HCT116 (cell line): ENCODE data around the gene IBSP. TPM values are rescaled to one million over a fixed set of nuclear protein-coding genes. Genes with fewer than 3 reads are reported as not detected.

ENCODE experiments used
- ATAC-seq: fragments of 200-7000 bp; cut with Tn5 transposase; 2 replicates; pipeline ENCODE4 v1.9.1; 2020; ENCODE audit warnings: mild to moderate bottlenecking, moderate library complexity
- BruUV-seq: library from RNA; stranded (reverse); fragments of 400-500 nt; replicated peaks from 2 replicates; lab custom pipeline; 2021; lab: Mats Ljungman, UMichigan
- CTCF ChIA-PET: fragments of 300-600 bp; sonication (Branson Sonifier 250); formaldehyde crosslinking; loops from one replicate; lab custom pipeline; 2021; ENCODE audit warnings: antibody characterized with exemption; lab: Charles Lee
- POLR2A ChIA-PET: fragments of 300-600, 350-600 bp; sonication (Branson Sonifier 250); formaldehyde crosslinking; loops from one replicate; lab custom pipeline; 2021; ENCODE audit warnings: antibody characterized with exemption; lab: Charles Lee
- RAD21 ChIA-PET, 2 experiments: fragments of 300-600 bp; sonication (Branson Sonifier 250); formaldehyde crosslinking; loops; one replicate each; lab custom pipeline; 2023; ENCODE audit warnings: low total read pairs in 2 of 2; ENCODE audit not compliant: uncharacterized antibody in 2 of 2, unreplicated experiment in 2 of 2, low non-redundant PET in 1 of 2; lab: Charles Lee
- DNase-seq: peaks from one replicate; pipeline ENCODE4 v3.0.0-alpha.2; 2010; ENCODE audit warnings: low read depth, low spot score
- H2AFZ ChIP-seq: fragments of 200-600 bp; shearing (Covaris generic), sonication (generic); 2 replicates; pipeline ENCODE4 v1.6.1; 2017; ENCODE audit warnings: low read depth, mixed run types, mixed read lengths, antibody characterized with exemption, low read length; ENCODE audit not compliant: poor library complexity, severe bottlenecking
- H3K27ac ChIP-seq: 2 replicates; pipeline ENCODE4 v1.5.1; 2012; ENCODE audit warnings: low read depth, low read length
- H3K27me3 ChIP-seq: fragments of 200-600 bp; sonication (generic); 2 replicates; pipeline ENCODE4 v1.6.1; 2016; ENCODE audit warnings: mixed run types, low read length, mixed read lengths; ENCODE audit not compliant: insufficient read depth
- H3K36me3 ChIP-seq, 2 experiments: fragments of 200-500 bp in 1 of 2; fragments of 200-600 bp in 1 of 2; sonication (Bioruptor generic) in 1 of 2; sonication (generic) in 1 of 2; 2 replicates each; pipeline versions ENCODE4 v1.5.1 to v1.6.1; 2014 to 2016; ENCODE audit warnings: low read length in 2 of 2, inconsistent platforms in 1 of 2, mixed read lengths in 1 of 2, mixed run types in 1 of 2; ENCODE audit not compliant: insufficient read depth in 2 of 2, control insufficient read depth in 1 of 2
- H3K4me1 ChIP-seq, 2 experiments: fragments of 200-600 bp in 1 of 2; sonication (generic) in 1 of 2; 2 replicates each; pipeline versions ENCODE4 v1.5.1 to v1.6.1; 2012 to 2017; ENCODE audit warnings: low read length in 2 of 2, inconsistent platforms in 1 of 2, mild to moderate bottlenecking in 1 of 2, mixed read lengths in 1 of 2, mixed run types in 1 of 2, moderate library complexity in 1 of 2; ENCODE audit not compliant: insufficient read depth in 2 of 2, control insufficient read depth in 1 of 2
- H3K4me2 ChIP-seq: fragments of 200-600 bp; sonication (generic); 2 replicates; pipeline ENCODE4 v1.6.1; 2017; ENCODE audit warnings: mixed run types, low read length, mixed read lengths
- H3K4me3 ChIP-seq, 2 experiments: fragments of 200-600 bp in 1 of 2; sonication (generic) in 1 of 2; replicated peaks in 1 of 2; 2 replicates each; pipeline ENCODE4 v1.5.1; 2011 to 2016; ENCODE audit warnings: low read length in 2 of 2, control low read depth in 1 of 2, low read depth in 1 of 2, mild to moderate bottlenecking in 1 of 2, mixed read lengths in 1 of 2, mixed run types in 1 of 2
- H3K79me2 ChIP-seq: fragments of 200-600 bp; sonication (generic); 2 replicates; pipeline ENCODE4 v1.6.1; 2017; ENCODE audit warnings: mild to moderate bottlenecking, mixed run types, low read length, moderate library complexity, mixed read lengths; ENCODE audit not compliant: insufficient read depth
- H3K9ac ChIP-seq: fragments of 200-600 bp; sonication (generic); 2 replicates; pipeline ENCODE4 v1.6.1; 2016; ENCODE audit warnings: low read length, mixed read lengths
- H3K9me2 ChIP-seq: fragments of 200-600 bp; sonication (generic), shearing (Covaris generic); 2 replicates; pipeline ENCODE4 v1.6.1; 2017; ENCODE audit warnings: mixed run types, mild to moderate bottlenecking, moderate library complexity; ENCODE audit not compliant: insufficient read depth
- H3K9me3 ChIP-seq, 2 experiments: fragments of 200-500 bp in 1 of 2; fragments of 200-600 bp in 1 of 2; sonication (Bioruptor generic) in 1 of 2; sonication (generic) in 1 of 2; 2 replicates each; pipeline ENCODE4 v1.6.1; 2014 to 2017; ENCODE audit warnings: low read length in 2 of 2, mixed read lengths in 2 of 2, inconsistent platforms in 1 of 2, low read depth in 1 of 2, mild to moderate bottlenecking in 1 of 2, mixed run types in 1 of 2, moderate library complexity in 1 of 2; ENCODE audit not compliant: control insufficient read depth in 1 of 2, insufficient read depth in 1 of 2
- H4K20me1 ChIP-seq: fragments of 200-600 bp; sonication (generic), shearing (Covaris generic); 2 replicates; pipeline ENCODE4 v1.6.1; 2017; ENCODE audit warnings: mixed run types, mild to moderate bottlenecking, moderate library complexity; ENCODE audit not compliant: insufficient read depth
- EGR1 ChIP-seq: IDR thresholded peaks from 2 replicates; pipeline ENCODE4 v1.6.1; 2012; ENCODE audit warnings: low read depth
- ELF1 ChIP-seq: IDR thresholded peaks from 2 replicates; pipeline ENCODE4 v1.6.1; 2012; ENCODE audit warnings: low read depth, borderline replicate concordance
- POLR2A ChIP-seq: IDR thresholded peaks from 2 replicates; pipeline ENCODE4 v1.7.0; 2011; ENCODE audit warnings: borderline replicate concordance; ENCODE audit not compliant: insufficient read depth, insufficient read length; ENCODE audit errors: extremely low read depth
- POLR2AphosphoS5 ChIP-seq: IDR thresholded peaks from 2 replicates; pipeline ENCODE4 v1.6.1; 2011; ENCODE audit warnings: mild to moderate bottlenecking, low read depth, low read length, moderate library complexity
- RAD21 ChIP-seq: IDR thresholded peaks from 2 replicates; pipeline ENCODE4 v1.6.1; 2012; ENCODE audit warnings: low read depth, mild to moderate bottlenecking
- REST ChIP-seq: IDR thresholded peaks from 2 replicates; pipeline ENCODE4 v1.6.1; 2012; ENCODE audit warnings: low read depth
- SIN3A ChIP-seq: IDR thresholded peaks from 2 replicates; pipeline ENCODE4 v1.6.1; 2012; ENCODE audit warnings: low read depth
- TCF7L2 ChIP-seq: IDR thresholded peaks from 2 replicates; pipeline ENCODE4 v1.7.0; 2011; ENCODE audit warnings: borderline replicate concordance, inconsistent platforms; ENCODE audit not compliant: insufficient read depth, insufficient read length; ENCODE audit errors: extremely low read depth
- ZNF274 ChIP-seq: fragments of 200-500 bp; sonication (Bioruptor generic); IDR thresholded peaks from 2 replicates; pipeline ENCODE4 v1.6.1; 2014; ENCODE audit warnings: mild to moderate bottlenecking, low read depth, low read length, inconsistent platforms
- intact Hi-C: fragments of 100-400 bp; cut with micrococcal nuclease; formaldehyde crosslinking; loops from 2 replicates; pipeline ENCODE4 v1.10.0; 2022
- total RNA-seq: library from RNA; stranded (reverse); gene quantifications from one replicate; pipeline ENCODE4 v1.2.1, GENCODE V29; 2021; ENCODE audit not compliant: unreplicated experiment
- TF ChIP-seq, protein P1 (sequence below): IDR thresholded peaks from 2 replicates; pipeline ENCODE4 v1.6.1; 2011; ENCODE audit warnings: mild to moderate bottlenecking, low read length, moderate library complexity; ENCODE audit not compliant: insufficient replicate concordance; ENCODE audit errors: extremely low read depth
- TF ChIP-seq, protein P2 (sequence below), 3 experiments: fragments of 200-600 bp in 1 of 3; sonication (generic) in 1 of 3; IDR thresholded peaks in 2 of 3; conservative IDR thresholded peaks in 1 of 3; 2 replicates each; pipeline ENCODE4 v1.5.1; 2012 to 2017; ENCODE audit warnings: low read depth in 2 of 3, low read length in 2 of 3, antibody characterized with exemption in 1 of 3, borderline replicate concordance in 1 of 3, control low read depth in 1 of 3, mild to moderate bottlenecking in 1 of 3, mixed read lengths in 1 of 3, mixed run types in 1 of 3, moderate library complexity in 1 of 3; ENCODE audit not compliant: insufficient read depth in 1 of 3

Gene IBSP
- total RNA-seq, 1 experiment from 2014 or later, result not detected

DNA sequence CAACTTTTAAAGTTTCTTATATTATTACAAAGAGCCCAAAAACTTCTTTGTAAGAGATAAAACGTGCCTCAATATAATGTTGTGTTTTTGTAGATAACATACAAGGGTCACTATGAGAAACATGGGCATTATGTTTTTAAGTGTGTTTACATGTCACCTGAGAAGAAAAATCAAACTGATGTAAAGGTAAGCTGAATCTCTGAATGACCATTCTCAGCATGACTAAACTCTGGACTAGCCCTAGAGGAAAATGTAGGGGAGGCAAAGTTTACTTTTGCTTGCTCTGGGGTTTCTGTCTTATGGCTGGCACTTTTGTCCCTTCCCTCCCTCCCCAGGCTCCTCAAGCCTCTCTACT is 40.2 kb downstream of the IBSP start:
- H3K9me2 ChIP-seq, result no peaks in the 10 kb centered on the region
- H3K9ac ChIP-seq, result no peak overlapping the region
- H4K20me1 ChIP-seq, result no peaks in the 10 kb centered on the region
- 0 out of 4 replicates have a peak, but pooled peaks cover 2 to 4% of the 10 kb centered on the region in 2 experiments for H3K4me1 ChIP-seq
- ChIA-PET POLR2A (no interaction called here), CTCF (interaction anchor here (1.0 to 3.4 kb wide), 7 partner anchors 9 to 570 kb away, joined by 3 to 60 read pairs (median 4); no protein-coding TSS in a partner anchor), RAD21 (interaction anchor here in 1 of 2 experiments (1.0 kb wide), 1 partner anchor 295 kb away, joined by 3 read pairs; no protein-coding TSS in a partner anchor)
- H2AFZ ChIP-seq, result peak overlapping the region; percentile 91
- no peak overlapping the region for H3K27ac ChIP-seq
- DNase-seq (no peak), ATAC-seq (no peak)
- H3K9me3 ChIP-seq, result no peaks in the 10 kb centered on the region
- H3K4me3 ChIP-seq, result no peak overlapping the region
- no peaks in the 10 kb centered on the region for H3K36me3 ChIP-seq
- intact Hi-C loops, result loop anchor here (5.0 kb wide), 2 partner anchors 487 to 567 kb away; no protein-coding TSS in a partner anchor
- H3K79me2 ChIP-seq, result no peaks in the 10 kb centered on the region
- no peak overlapping the region for H3K4me2 ChIP-seq
- no peak for TF ChIP-seq TCF7L2
- no peak for TF ChIP-seq POLR2A
- no peak for TF ChIP-seq POLR2AphosphoS5
- TF ChIP-seq ZNF274, result no peak
- no peak for TF ChIP-seq ELF1
- TF ChIP-seq, protein P1, sequence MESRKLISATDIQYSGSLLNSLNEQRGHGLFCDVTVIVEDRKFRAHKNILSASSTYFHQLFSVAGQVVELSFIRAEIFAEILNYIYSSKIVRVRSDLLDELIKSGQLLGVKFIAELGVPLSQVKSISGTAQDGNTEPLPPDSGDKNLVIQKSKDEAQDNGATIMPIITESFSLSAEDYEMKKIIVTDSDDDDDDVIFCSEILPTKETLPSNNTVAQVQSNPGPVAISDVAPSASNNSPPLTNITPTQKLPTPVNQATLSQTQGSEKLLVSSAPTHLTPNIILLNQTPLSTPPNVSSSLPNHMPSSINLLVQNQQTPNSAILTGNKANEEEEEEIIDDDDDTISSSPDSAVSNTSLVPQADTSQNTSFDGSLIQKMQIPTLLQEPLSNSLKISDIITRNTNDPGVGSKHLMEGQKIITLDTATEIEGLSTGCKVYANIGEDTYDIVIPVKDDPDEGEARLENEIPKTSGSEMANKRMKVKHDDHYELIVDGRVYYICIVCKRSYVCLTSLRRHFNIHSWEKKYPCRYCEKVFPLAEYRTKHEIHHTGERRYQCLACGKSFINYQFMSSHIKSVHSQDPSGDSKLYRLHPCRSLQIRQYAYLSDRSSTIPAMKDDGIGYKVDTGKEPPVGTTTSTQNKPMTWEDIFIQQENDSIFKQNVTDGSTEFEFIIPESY, result no peak
- no peak for TF ChIP-seq SIN3A
- no peak for TF ChIP-seq RAD21
- no peak for TF ChIP-seq EGR1
- no peak for TF ChIP-seq REST
- TF ChIP-seq, protein P2, sequence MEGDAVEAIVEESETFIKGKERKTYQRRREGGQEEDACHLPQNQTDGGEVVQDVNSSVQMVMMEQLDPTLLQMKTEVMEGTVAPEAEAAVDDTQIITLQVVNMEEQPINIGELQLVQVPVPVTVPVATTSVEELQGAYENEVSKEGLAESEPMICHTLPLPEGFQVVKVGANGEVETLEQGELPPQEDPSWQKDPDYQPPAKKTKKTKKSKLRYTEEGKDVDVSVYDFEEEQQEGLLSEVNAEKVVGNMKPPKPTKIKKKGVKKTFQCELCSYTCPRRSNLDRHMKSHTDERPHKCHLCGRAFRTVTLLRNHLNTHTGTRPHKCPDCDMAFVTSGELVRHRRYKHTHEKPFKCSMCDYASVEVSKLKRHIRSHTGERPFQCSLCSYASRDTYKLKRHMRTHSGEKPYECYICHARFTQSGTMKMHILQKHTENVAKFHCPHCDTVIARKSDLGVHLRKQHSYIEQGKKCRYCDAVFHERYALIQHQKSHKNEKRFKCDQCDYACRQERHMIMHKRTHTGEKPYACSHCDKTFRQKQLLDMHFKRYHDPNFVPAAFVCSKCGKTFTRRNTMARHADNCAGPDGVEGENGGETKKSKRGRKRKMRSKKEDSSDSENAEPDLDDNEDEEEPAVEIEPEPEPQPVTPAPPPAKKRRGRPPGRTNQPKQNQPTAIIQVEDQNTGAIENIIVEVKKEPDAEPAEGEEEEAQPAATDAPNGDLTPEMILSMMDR (IDR thresholded peaks at IDR 0.05 in 2 of 3, conservative IDR thresholded peaks at IDR 0.05 in 1 of 3; ENCODE audit: borderline replicate concordance in 1 of 3, insufficient read depth in 1 of 3, low read depth in 2 of 3, low read length in 2 of 3), result no peak
- no peaks in the 10 kb centered on the region for H3K27me3 ChIP-seq
- BruUV-seq, result no TSS peak
